Activated CD4-positive, alpha-beta T cell treated with anti-CD3 and anti-CD28 coated beads, Interleukin-2, Interleukin-4, amounts not matched to agents 100 ng/mL and 50 ng/mL, durations not matched to agents 16 hours and 8 hours (primary cell): ENCODE measurements around the gene RYR3.

ENCODE experiments used
- DNase-seq: peaks from one replicate; pipeline ENCODE4 v3.0.0-alpha.2; 2020; ENCODE audit warnings: low spot score

The RYR3 gene

GRCh38 chr15:33837294-33837693 lies 526.5 kb downstream of the RYR3 start:
- no peak for DNase-seq

- no peak for DNase-seq
Measured at GRCh38 chr15:33839540-33839939, 528.8 kb downstream of the RYR3 start.

GRCh38 chr15:33840615-33841014 lies 529.8 kb downstream of the RYR3 start:
- no peak for DNase-seq

- DNase-seq = no peak
Measured at GRCh38 chr15:33844186-33844585, 533.4 kb downstream of the RYR3 start.

- no peak for DNase-seq
Measured at GRCh38 chr15:33844597-33844996, 533.8 kb downstream of the RYR3 start.

- DNase-seq = no peak
Measured at GRCh38 chr15:33846142-33846541, 535.4 kb downstream of the RYR3 start.

GRCh38 chr15:33846862-33847261 lies 536.1 kb downstream of the RYR3 start:
- no peak for DNase-seq

- DNase-seq = no peak
Measured at GRCh38 chr15:33848011-33848410, 537.2 kb downstream of the RYR3 start.

- no peak for DNase-seq
Measured at GRCh38 chr15:33851079-33851478, 540.3 kb downstream of the RYR3 start.

- no peak for DNase-seq
Measured at GRCh38 chr15:33852094-33852493, 541.3 kb downstream of the RYR3 start.

GRCh38 chr15:33852570-33852969 lies 541.8 kb downstream of the RYR3 start:
- DNase-seq = no peak

- no peak for DNase-seq
Measured at GRCh38 chr15:33857726-33858125, 547.0 kb downstream of the RYR3 start.

- DNase-seq = no peak
Measured at GRCh38 chr15:33858836-33859235, 548.1 kb downstream of the RYR3 start.

- no peak for DNase-seq
Measured at GRCh38 chr15:33859992-33860545, 549.3 kb downstream of the RYR3 start.

- DNase-seq = no peak
Measured at GRCh38 chr15:33860754-33861153, 550.0 kb downstream of the RYR3 start.

- DNase-seq = no peak
Measured at GRCh38 chr15:33864360-33865075, 553.8 kb downstream of the RYR3 start.

- no peak for DNase-seq
Measured at GRCh38 chr15:33865416-33865815, 554.6 kb downstream of the RYR3 start.

- no peak for DNase-seq
Measured at GRCh38 chr15:33866101-33866737, 555.5 kb downstream of the RYR3 start.

GRCh38 chr15:33871980-33872379 lies 561.2 kb downstream of the RYR3 start:
- no peak for DNase-seq

- DNase-seq = no peak
Measured at GRCh38 chr15:33872416-33873106, 561.8 kb downstream of the RYR3 start.

- no peak for DNase-seq
Measured at GRCh38 chr15:33874156-33874555, 563.4 kb downstream of the RYR3 start.

GRCh38 chr15:33882921-33883320 lies 572.2 kb downstream of the RYR3 start:
- no peak for DNase-seq

- DNase-seq = no peak
Measured at GRCh38 chr15:33888176-33888575, 577.4 kb downstream of the RYR3 start.
